ENCODE data around the gene TECPR1.

Gene TECPR1

GRCh38 chr7:98251601-98252424 is at the start of gene TECPR1:
Gene TECPR1, minus strand, starts transcription at chr7:98252232. Its CDS starts 6,086 bp downstream, at chr7:98246146.
- peak; percentile 99 for DNase-seq (ENCODE audit: insufficient read length, low spot score)
- TF ChIP-seq POLR2A (IDR thresholded peaks at IDR 0.05; ENCODE audit: low read depth, low read length) = peak; percentile 71
- no peak for FAIRE-seq

- DNase-seq (ENCODE audit: insufficient read length, low spot score) (no peak), FAIRE-seq (no peak)
- TF ChIP-seq POLR2A (IDR thresholded peaks at IDR 0.05; ENCODE audit: low read depth, low read length) = no peak
These were observed 48.8 kb upstream of the TECPR1 start for GRCh38 chr7:98300595-98301372.

GRCh38 chr7:98297626-98298286 is 45.7 kb upstream of the TECPR1 start:
- no peak for TF ChIP-seq POLR2A (IDR thresholded peaks at IDR 0.05; ENCODE audit: low read depth, low read length)
- FAIRE-seq = no peak
- DNase-seq (ENCODE audit: insufficient read length, low spot score) = no peak

- no peak for TF ChIP-seq POLR2A (IDR thresholded peaks at IDR 0.05; ENCODE audit: low read depth, low read length)
- no peak for FAIRE-seq
These were observed 44.8 kb upstream of the TECPR1 start for GRCh38 chr7:98296833-98297232.

GRCh38 chr7:98295467-98296192 is 43.6 kb upstream of the TECPR1 start:
- DNase-seq (ENCODE audit: insufficient read length, low spot score) (no peak), FAIRE-seq (no peak)
- TF ChIP-seq POLR2A (IDR thresholded peaks at IDR 0.05; ENCODE audit: low read depth, low read length) = no peak

More at GRCh38 chr7:98296833-98297232, 44.8 kb upstream of the TECPR1 start:
- DNase-seq (ENCODE audit: insufficient read length, low spot score) = no peak

DNA sequence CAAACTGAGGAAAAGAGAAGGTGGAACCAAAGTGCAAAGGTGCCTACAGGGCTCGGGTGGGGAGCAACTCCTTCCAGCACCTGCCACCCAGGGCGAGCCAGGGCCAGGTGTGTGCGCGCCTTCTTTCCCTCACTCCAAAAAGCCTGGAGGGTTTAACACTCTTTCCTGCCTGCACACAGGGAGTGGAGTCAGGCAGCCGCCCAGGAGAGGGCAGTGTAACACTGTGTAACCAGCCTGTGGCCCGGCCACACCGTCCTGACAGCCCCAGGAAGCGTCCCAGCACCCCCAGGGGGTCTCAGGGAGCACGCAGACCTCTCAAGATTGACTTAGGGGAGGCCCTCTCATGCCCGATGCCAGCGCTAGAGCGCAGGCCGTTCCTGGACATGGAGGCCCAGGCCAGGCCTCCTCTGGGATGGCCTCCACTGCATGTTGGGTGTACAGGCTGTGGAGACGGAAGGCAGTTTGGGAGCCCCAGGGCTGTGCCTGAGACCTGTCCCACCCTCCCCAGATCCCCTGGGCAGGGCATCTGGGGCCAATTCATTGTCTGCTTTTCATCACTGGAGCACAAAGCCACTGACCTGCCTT is 42.9 kb upstream of the TECPR1 start:
- FAIRE-seq (no peak), DNase-seq (ENCODE audit: insufficient read length, low spot score) (peak; percentile 78)
- TF ChIP-seq POLR2A (IDR thresholded peaks at IDR 0.05; ENCODE audit: low read depth, low read length) = no peak

DNA sequence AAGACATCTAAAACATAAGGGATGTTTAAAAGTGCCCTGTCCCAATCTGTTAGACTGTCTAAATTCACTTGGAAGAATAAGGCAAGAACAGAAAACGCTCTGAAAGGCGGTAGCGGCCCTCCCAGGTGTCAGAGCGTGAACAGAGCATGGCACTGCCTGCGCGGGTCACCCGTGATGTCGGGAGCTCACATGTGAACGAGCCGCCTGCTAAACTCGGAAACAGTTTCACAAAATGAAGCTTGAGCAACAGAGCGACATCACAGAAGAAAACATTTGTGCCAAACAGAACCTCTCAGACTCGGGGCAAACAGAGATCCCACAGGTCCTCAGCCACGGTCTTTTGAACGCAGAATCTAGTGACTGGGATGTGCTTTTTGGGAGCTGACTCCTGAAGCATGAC is 42.3 kb upstream of the TECPR1 start:
- DNase-seq (ENCODE audit: insufficient read length, low spot score) (no peak), FAIRE-seq (no peak)
- TF ChIP-seq POLR2A (IDR thresholded peaks at IDR 0.05; ENCODE audit: low read depth, low read length) = no peak

GRCh38 chr7:98293746-98294145 is 41.7 kb upstream of the TECPR1 start:
- TF ChIP-seq POLR2A (IDR thresholded peaks at IDR 0.05; ENCODE audit: low read depth, low read length) = no peak
- FAIRE-seq = no peak
- DNase-seq (ENCODE audit: insufficient read length, low spot score) = no peak

GRCh38 chr7:98293265-98293664 is 41.2 kb upstream of the TECPR1 start:
- FAIRE-seq (no peak), DNase-seq (ENCODE audit: insufficient read length, low spot score) (no peak)
- TF ChIP-seq POLR2A (IDR thresholded peaks at IDR 0.05; ENCODE audit: low read depth, low read length) = no peak

GRCh38 chr7:98291717-98292116 is 39.7 kb upstream of the TECPR1 start:
- TF ChIP-seq POLR2A (IDR thresholded peaks at IDR 0.05; ENCODE audit: low read depth, low read length) = no peak
- no peak for FAIRE-seq
- DNase-seq (ENCODE audit: insufficient read length, low spot score) = no peak

- no peak for DNase-seq (ENCODE audit: insufficient read length, low spot score)
- no peak for TF ChIP-seq POLR2A (IDR thresholded peaks at IDR 0.05; ENCODE audit: low read depth, low read length)
- no peak for FAIRE-seq
These were observed 37.4 kb upstream of the TECPR1 start for GRCh38 chr7:98289333-98289875.

GRCh38 chr7:98288064-98288823 is 36.2 kb upstream of the TECPR1 start:
- no peak for TF ChIP-seq POLR2A (IDR thresholded peaks at IDR 0.05; ENCODE audit: low read depth, low read length)
- DNase-seq (ENCODE audit: insufficient read length, low spot score) (no peak), FAIRE-seq (no peak)
